ENCODE measurements around the gene ASB1.

ASB1 gene

DNA sequence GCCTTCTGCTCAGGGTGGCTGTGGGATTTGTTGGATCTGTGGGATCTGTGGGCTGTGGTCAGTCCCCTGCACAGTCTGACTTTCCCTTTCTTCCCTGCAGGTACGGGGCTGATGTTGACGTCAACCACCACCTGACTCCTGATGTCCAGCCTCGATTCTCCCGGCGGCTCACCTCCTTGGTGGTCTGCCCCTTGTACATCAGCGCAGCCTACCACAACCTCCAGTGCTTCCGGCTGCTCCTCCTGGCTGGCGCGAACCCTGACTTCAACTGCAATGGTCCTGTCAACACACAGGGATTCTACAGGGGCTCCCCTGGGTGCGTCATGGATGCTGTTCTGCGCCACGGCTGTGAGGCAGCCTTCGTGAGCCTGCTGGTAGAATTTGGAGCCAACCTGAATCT lies 17.5 kb downstream of the ASB1 start:
- no peak for DNase-seq (ENCODE audit: low read depth in 1 of 2, low spot score in 1 of 2)

DNA sequence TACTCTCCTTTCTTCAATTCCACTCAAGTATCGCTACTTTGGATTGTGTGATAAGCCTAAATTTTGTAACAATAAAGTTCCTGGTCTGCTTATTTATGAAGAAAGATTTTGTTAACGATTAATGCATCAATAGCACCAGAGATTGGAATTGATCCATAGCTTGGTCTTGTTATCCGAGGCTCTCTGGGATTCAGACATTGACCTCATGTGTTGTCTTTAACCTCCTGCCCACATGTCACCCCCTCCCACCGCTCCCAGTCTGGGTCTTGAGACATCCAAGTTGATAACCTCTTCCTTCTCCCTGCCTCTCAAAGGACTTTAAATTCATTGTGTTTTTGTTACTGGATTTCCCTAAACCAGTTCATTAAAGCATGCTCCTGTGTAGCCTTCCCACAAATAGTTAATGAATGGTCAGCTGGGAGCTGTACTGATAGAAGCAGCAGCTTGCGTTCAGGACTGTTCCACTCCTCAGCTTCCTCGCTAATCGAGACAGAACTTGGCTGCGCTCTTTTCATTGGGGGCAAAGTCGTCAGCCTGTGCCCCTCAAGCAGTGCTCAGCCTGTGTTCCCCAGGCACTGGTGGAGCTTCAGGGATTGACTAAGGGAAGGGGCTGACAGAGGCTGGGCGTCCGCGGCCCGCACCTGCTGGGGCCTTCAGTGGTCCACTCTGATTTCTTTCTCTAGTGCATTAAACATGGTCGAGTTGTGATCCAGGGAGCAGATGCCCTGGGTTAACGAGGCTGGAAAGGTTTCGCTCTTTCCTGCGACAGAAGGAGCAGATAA lies 18.9 kb downstream of the ASB1 start:
- no peak for DNase-seq (ENCODE audit: low read depth in 1 of 2, low spot score in 1 of 2)

GRCh38 chr2:238446371-238446770 lies 19.6 kb downstream of the ASB1 start:
- DNase-seq (ENCODE audit: low read depth in 1 of 2, low spot score in 1 of 2), result no peak

GRCh38 chr2:238448031-238448955 lies 21.6 kb downstream of the ASB1 start:
- no peak for DNase-seq (ENCODE audit: low read depth in 1 of 2, low spot score in 1 of 2)

GRCh38 chr2:238449241-238449640 lies 22.5 kb downstream of the ASB1 start:
- DNase-seq (ENCODE audit: low read depth in 1 of 2, low spot score in 1 of 2), result no peak

DNA sequence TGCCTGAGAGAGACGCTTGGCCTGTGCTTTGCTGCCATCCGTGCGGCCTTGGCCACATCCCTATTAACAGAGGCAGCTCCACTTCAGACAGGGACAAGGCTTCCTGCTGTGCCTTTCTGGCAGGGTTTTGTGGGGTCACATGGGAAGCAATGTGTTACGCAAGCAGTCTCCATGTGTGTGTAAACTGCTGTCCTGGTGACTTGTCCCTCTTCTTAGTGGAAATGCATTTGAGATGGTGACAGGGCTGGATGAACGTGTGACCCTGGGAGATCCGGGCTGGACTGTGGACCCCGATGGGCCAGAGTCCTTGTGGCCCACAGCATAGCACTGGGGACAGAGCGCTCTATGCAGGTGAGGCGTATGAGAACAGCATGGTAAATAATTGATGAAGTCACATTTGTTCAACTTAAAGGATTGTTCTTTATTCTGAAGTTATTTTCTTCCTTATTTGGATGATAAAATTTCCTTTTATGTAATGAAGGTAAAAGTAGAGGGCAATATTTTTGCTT lies 23.2 kb downstream of the ASB1 start:
- DNase-seq (ENCODE audit: low read depth in 1 of 2, low spot score in 1 of 2), result no peak

DNA sequence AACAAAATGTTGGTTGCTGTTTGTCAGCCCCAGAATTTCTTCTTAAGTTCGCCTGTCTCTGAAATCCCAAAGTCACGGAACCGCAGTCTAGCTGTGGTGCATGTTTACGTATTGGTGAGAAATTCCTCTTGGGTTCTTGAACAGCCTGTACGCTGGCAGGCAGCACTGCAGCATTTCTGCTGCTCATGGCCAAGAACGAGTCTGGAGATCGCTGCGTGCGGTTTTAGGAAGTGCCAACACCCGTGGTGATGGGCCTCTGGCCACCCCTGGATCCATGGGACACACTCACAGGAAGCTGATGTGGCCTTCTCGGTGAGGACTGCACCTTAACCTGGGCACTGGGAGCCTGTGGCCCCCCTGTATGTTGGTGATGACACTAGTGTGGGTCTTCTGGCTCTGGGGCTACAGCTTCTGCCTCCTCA lies 23.7 kb downstream of the ASB1 start:
- DNase-seq (ENCODE audit: low read depth in 1 of 2, low spot score in 1 of 2), result no peak

DNA sequence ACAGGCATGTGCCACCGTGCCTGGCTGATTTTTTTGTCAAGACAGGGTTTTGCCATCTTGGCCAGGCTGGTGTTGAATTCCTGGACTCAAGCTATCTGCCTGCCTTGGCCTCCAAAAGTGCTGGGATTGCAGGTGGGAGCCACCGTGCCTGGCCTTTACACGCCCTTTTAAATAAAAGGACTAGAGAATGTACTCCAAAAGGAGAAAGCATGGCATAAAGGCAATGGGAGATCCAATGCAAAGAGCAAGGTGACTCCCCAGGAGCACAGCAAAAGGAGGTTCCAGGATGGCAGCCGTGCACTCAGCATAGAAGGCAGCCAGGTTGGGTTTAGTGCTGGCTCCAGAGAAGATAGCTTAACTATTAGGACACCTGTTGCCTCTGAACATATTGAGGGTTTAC lies 27.1 kb downstream of the ASB1 start:
- DNase-seq (ENCODE audit: low read depth in 1 of 2, low spot score in 1 of 2), result no peak

GRCh38 chr2:238456449-238456848 lies 29.7 kb downstream of the ASB1 start:
- no peak for DNase-seq (ENCODE audit: low read depth in 1 of 2, low spot score in 1 of 2)

GRCh38 chr2:238456970-238457926 lies 30.5 kb downstream of the ASB1 start:
- DNase-seq (ENCODE audit: low read depth in 1 of 2, low spot score in 1 of 2), result no peak

DNA sequence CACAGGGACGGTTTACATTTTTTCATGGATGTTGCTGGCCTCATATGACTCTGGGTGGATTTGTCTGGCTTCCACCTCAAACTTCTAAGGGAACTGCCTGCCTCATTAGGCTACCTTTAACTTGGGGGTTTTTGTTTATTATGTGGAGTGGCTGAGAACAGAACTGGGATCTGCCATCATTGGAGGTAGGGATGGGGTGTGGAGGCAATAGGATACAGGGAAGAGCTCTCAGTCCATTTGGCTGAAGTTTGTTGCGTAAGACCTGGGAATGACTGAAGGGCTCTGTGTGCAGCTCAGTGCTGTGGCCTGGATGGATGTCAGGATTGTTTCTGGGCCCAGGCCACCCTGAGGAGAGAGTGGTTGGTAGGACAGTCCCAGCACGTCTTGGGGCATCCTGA lies 31.2 kb downstream of the ASB1 start:
- DNase-seq (ENCODE audit: low read depth in 1 of 2, low spot score in 1 of 2), result no peak

- no peak for DNase-seq (ENCODE audit: low read depth in 1 of 2, low spot score in 1 of 2)
Observed at GRCh38 chr2:238458651-238459050, 31.9 kb downstream of the ASB1 start.

- DNase-seq (ENCODE audit: low read depth in 1 of 2, low spot score in 1 of 2), result no peak
Observed at GRCh38 chr2:238459081-238459629, 32.4 kb downstream of the ASB1 start.

DNA sequence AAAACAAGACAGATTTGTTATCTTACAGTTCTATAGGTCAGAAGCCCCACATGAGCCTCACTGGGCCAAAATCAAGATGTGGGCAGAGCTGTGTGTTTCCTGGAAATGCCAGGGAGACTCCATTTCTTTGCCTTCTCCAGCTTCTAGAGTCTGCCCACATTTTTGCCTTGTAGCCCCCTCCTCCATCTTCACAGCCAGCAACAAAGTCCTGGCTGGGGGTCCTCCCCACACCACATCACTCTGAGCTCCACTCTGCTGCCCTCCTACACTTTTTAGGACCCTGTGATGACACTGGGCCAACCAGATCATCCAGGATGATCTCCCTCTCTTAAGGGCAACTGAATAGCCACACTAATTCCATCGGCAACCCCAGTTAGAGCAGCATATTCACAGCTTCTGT lies 34.3 kb downstream of the ASB1 start:
- DNase-seq (ENCODE audit: low read depth in 1 of 2, low spot score in 1 of 2), result no peak

- no peak for DNase-seq (ENCODE audit: low read depth in 1 of 2, low spot score in 1 of 2)
Observed at GRCh38 chr2:238461491-238461890, 34.8 kb downstream of the ASB1 start.

- DNase-seq (ENCODE audit: low read depth in 1 of 2, low spot score in 1 of 2), result no peak
Observed at GRCh38 chr2:238461916-238462315, 35.2 kb downstream of the ASB1 start.

DNA sequence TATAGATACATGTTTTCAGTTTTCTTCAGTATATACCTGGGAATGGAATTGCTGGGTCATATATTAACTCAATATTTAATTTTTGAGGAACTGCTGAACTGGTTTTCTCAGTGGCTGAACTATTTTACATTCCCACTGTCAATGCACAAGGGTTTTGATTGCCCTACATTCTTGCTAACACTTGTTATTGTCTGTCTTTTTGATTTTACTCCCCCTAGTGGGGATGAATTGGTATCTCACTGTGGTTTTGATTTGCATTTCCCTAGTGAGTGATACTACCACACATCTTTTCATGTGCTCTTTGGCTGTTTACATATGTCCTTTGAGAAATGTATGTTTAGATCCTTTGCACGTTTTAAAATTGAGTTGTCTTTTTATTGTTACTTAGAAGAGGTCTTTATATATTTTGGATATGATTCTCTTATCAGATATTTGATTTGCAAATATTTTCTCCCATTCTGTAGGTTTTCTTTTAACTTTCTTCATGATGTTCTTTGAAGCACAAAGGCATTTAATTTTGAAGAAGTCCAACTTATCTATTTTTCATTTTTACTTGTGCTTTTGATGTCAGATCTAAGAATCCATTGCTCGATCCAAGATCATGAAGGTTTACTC lies 36.2 kb downstream of the ASB1 start:
- no peak for DNase-seq (ENCODE audit: low read depth in 1 of 2, low spot score in 1 of 2)

GRCh38 chr2:238464389-238464788 lies 37.7 kb downstream of the ASB1 start:
- DNase-seq (ENCODE audit: low read depth in 1 of 2, low spot score in 1 of 2), result no peak

DNA sequence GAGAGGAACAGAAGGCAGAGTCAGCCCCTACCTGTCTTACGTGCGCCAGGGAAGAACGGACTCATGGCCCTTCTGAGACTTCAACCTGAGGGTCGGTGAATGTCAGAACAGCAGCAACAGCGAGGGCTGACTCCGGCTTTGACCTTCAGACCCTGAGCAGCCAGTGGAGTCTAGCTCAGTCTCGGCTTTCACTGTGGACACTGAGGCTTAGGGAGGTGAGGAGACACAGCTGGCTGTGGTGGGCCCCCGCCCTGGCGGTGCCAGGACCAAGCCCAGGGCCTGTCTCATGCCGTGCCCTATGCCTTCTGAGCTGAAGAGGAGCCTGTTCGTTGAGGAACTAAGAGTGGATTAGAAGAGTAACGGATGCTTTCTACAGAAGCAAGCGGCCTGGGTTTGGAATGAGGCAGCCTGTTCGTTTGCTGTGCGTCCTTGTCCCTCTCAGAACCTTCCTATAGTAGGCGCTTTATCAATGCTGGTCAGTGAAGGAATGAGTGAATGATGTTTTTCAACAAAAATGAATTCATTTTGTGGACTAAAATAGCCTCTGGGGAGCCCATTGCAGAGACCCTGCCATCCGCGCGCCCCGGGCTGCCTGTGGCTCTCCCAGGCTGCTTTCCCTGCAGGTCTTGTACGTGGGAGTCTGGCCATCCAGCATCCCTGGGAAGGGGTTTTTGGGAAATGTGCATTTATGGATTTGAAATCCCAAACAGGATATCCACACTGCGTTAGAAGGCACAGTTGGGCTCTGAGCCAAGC lies 38.9 kb downstream of the ASB1 start:
- no peak for DNase-seq (ENCODE audit: low read depth in 1 of 2, low spot score in 1 of 2)

Data from activated T-helper 1 cell treated with anti-CD3 and anti-CD28 coated beads, Interleukin-2, amount 50 U/mL, for 16 hours (primary cell).